HG02840 (cell line): Measurements from ENCODE around the gene NPAS3.
"Not testable (repeated sequence)": the region's sequence is repeated elsewhere in the genome, so short reads cannot be mapped to it uniquely, and the experiment has no call there.

Experiments used
- ATAC-seq: cut with Tn5 transposase; IDR thresholded peaks from one replicate; pipeline ENCODE4 v1.9.1; 2021; ENCODE audit warnings: mild to moderate bottlenecking, moderate library complexity, moderate number of reproducible peaks; ENCODE audit not compliant: unreplicated experiment, low FRiP score

NPAS3 gene

GRCh38 chr14:33065634-33066033 is 127.0 kb downstream of the NPAS3 start:
- ATAC-seq, result no peak

GRCh38 chr14:33068040-33068439 is 129.4 kb downstream of the NPAS3 start:
- ATAC-seq, result no peak

- ATAC-seq, result no peak
Measured at GRCh38 chr14:33068626-33069025, 129.9 kb downstream of the NPAS3 start.

- ATAC-seq, result no peak
Measured at GRCh38 chr14:33070475-33070874, 131.8 kb downstream of the NPAS3 start.

- no peak for ATAC-seq
Measured at GRCh38 chr14:33073023-33073422, 134.3 kb downstream of the NPAS3 start.

- ATAC-seq, result no peak
Measured at GRCh38 chr14:33081259-33081658, 142.6 kb downstream of the NPAS3 start.

GRCh38 chr14:33085799-33086198 is 147.1 kb downstream of the NPAS3 start:
- no peak for ATAC-seq

GRCh38 chr14:33088274-33088673 is 149.6 kb downstream of the NPAS3 start:
- not testable (repeated sequence) for ATAC-seq

GRCh38 chr14:33098016-33098415 is 159.3 kb downstream of the NPAS3 start:
- no peak for ATAC-seq

- ATAC-seq, result no peak
Measured at GRCh38 chr14:33103489-33103888, 164.8 kb downstream of the NPAS3 start.

GRCh38 chr14:33103966-33104365 is 165.3 kb downstream of the NPAS3 start:
- ATAC-seq, result no peak

- ATAC-seq, result no peak
Measured at GRCh38 chr14:33110737-33111443, 172.2 kb downstream of the NPAS3 start.

- ATAC-seq, result no peak
Measured at GRCh38 chr14:33114331-33114730, 175.7 kb downstream of the NPAS3 start.

- no peak for ATAC-seq
Measured at GRCh38 chr14:33118668-33119067, 180.0 kb downstream of the NPAS3 start.

- no peak for ATAC-seq
Measured at GRCh38 chr14:33120341-33120740, 181.7 kb downstream of the NPAS3 start.

- ATAC-seq, result no peak
Measured at GRCh38 chr14:33120966-33121365, 182.3 kb downstream of the NPAS3 start.

- no peak for ATAC-seq
Measured at GRCh38 chr14:33123281-33123680, 184.6 kb downstream of the NPAS3 start.

GRCh38 chr14:33126433-33126832 is 187.8 kb downstream of the NPAS3 start:
- no peak for ATAC-seq

- ATAC-seq, result no peak
Measured at GRCh38 chr14:33127531-33127930, 188.9 kb downstream of the NPAS3 start.

GRCh38 chr14:33131801-33132200 is 193.1 kb downstream of the NPAS3 start:
- no peak for ATAC-seq

- ATAC-seq, result no peak
Measured at GRCh38 chr14:33134162-33134561, 195.5 kb downstream of the NPAS3 start.

- ATAC-seq, result no peak
Measured at GRCh38 chr14:33134975-33135374, 196.3 kb downstream of the NPAS3 start.
